ENCODE measurements around the gene FAIM2.
"Not testable (repeated sequence)": the region's sequence is repeated elsewhere in the genome, so short reads cannot be mapped to it uniquely, and the experiment has no call there.

DNA sequence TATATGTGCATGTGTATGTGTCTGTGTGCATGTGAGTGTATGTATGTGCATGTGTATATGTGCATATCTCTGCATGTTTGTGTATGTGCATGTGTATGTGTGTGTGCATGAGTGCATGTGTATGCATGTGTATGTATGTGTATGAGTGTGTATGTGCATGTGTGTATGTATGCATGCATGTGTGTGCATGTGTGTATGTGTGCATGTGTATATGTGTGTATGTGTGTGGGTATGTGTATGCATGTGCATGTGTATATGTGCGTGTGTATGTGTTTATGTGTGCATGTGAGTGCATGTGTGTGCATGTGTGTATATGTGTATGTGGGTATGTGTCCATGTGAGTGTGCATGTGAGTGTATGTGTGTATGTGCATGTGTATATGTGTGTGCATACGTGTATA, 24.6 kb downstream of the FAIM2 start:
- TF ChIP-seq, protein P1, sequence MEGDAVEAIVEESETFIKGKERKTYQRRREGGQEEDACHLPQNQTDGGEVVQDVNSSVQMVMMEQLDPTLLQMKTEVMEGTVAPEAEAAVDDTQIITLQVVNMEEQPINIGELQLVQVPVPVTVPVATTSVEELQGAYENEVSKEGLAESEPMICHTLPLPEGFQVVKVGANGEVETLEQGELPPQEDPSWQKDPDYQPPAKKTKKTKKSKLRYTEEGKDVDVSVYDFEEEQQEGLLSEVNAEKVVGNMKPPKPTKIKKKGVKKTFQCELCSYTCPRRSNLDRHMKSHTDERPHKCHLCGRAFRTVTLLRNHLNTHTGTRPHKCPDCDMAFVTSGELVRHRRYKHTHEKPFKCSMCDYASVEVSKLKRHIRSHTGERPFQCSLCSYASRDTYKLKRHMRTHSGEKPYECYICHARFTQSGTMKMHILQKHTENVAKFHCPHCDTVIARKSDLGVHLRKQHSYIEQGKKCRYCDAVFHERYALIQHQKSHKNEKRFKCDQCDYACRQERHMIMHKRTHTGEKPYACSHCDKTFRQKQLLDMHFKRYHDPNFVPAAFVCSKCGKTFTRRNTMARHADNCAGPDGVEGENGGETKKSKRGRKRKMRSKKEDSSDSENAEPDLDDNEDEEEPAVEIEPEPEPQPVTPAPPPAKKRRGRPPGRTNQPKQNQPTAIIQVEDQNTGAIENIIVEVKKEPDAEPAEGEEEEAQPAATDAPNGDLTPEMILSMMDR (IDR thresholded peaks at IDR 0.05), result not testable (repeated sequence)
- not testable (repeated sequence) for TF ChIP-seq EP300, POLR2AphosphoS5 (IDR thresholded peaks at IDR 0.05)
